HG03066 (cell line): ENCODE measurements around the gene CARMIL1.
"Not testable (repeated sequence)": the region's sequence is repeated elsewhere in the genome, so short reads cannot be mapped to it uniquely, and the experiment has no call there.

Source experiments
- ATAC-seq: cut with Tn5 transposase; IDR thresholded peaks from one replicate; pipeline ENCODE4 v1.9.1; 2021; ENCODE audit warnings: low read depth; ENCODE audit not compliant: unreplicated experiment

CARMIL1 gene

DNA sequence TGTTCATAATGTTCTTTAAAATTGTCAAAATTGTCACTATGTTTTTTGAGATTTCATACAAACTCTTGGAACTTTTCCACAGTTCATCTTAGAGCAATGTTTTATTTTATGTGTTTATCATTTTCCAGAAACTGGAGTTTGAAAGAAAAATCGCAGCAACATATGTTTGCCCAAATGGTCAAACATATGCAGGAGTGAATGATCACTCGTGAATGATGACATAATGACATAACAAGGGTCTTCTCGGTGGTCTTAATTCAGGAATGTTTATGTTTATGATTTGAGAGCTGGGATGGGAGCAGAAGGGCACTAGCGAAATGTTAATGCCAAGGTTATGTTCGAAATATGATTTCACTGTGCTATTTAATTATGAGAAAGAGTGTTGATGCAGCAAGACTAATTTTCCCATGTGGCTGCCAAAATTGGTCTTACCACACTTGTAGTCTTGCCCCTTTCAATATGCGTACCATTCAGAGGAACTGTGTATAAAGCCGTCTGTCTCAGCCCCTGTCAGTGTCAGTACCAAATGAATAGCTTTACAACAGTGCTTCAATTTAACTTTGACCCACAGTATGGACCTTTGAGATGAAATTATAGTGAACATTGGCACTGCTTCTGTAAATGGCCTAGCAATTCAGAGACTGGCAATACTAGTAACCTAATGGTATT lies 152.3 kb downstream of the CARMIL1 start:
- ATAC-seq, result no peak

GRCh38 chr6:25431975-25432307 lies 152.8 kb downstream of the CARMIL1 start:
- no peak for ATAC-seq

DNA sequence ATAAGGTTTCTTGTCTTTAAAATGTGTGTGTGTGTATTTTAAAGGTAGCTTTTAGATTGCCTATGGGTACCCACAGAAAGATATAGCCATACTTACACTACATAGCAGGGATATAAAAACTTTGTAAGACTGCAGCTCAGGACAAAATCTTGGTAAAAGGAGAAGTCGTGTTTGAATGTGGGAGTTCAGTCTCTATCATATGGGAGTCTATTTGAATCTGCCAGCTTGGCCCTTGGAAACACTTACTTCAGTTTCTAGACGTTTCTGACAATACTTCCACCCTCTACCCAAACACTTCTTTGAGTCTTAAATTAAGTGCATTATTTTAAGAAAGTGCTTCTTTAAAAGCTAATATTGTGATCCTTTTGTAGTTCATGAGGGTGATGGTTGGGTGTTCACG lies 155.7 kb downstream of the CARMIL1 start:
- ATAC-seq, result no peak

- ATAC-seq, result no peak
Observed at GRCh38 chr6:25435416-25435985, 156.3 kb downstream of the CARMIL1 start.

GRCh38 chr6:25436760-25437159 lies 157.6 kb downstream of the CARMIL1 start:
- no peak for ATAC-seq

- no peak for ATAC-seq
Observed at GRCh38 chr6:25439368-25439767, 160.2 kb downstream of the CARMIL1 start.

DNA sequence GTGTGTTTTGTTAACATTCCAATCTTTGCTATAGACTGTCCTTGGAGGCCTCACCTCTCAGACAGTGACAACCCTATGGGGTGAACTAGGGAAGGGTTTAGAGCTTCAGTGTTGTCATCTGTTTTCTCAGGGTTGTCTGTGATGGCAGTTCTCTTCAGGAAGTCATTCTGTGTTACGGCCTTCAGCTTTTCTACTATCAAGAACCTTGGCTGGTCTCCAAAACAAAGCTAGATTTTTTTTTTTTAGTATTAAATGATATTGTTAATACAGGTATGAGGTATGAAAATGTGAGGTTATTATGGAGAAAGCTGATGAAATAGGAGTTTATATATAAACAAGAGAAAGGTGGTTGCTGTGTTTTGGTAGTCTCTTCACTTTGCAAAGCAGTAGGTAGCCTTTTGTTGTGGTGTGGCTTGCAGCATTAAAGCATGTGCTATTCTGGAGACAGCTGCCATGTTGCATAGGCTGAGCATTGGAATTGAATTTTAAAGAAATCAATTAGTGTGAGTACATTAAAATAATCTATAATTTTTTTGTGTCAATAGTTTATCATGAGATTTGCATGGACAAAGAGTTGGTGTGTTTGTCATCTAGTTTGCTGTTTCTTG lies 162.6 kb downstream of the CARMIL1 start:
- no peak for ATAC-seq

GRCh38 chr6:25442898-25443297 lies 163.7 kb downstream of the CARMIL1 start:
- ATAC-seq, result no peak

DNA sequence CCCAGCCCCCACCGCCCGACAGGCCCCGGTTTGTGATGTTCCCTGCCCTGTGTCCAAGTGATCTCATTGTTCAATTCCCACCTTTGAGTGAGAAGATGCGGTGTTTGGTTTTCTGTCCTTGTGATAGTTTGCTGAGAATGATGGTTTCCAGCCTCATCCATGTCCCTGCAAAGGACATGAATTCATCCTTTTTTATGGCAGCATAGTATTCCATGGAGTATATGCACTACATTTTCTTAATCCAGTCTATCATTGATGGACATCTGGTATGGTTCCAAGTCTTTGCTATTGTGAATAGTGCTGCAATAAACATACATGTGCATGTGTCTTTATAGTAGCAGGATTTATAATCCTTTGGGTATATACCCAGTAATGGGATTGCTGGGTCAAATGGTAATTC lies 165.3 kb downstream of the CARMIL1 start:
- ATAC-seq, result not testable (repeated sequence)

DNA sequence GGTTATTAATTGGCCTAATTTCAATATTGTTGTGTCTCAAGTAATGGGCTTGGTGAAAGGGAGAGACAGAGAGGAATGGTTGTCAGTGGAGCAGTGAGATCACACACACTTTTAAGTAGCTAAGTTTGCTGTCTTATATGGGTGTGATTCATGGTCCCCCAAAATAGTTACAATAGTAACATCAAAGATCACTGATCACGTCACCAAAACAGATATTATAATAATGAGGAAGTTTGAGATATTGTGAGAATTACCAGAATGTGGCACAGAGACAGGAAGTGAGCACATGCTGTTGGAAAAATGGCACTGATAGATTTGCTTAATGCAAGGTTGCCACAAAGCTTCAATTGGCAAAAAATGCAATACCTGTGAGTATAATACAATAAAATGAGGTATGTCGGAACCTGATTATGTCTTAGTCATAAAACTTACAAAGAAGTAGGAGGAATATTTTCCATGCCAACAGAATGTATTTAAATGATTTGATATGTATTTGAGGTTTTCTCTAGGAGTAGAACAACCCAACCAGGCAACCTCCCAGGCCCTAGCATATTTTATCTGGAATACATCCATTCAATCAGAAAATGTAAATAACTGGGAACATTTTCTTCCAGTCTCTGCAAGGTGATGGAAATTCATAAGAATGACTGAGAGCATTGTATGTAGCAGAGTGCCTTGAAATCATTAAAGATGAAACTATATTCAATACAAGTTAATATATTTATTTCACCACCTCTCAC lies 167.8 kb downstream of the CARMIL1 start:
- ATAC-seq, result no peak

GRCh38 chr6:25447570-25447929 lies 168.4 kb downstream of the CARMIL1 start:
- ATAC-seq, result no peak

GRCh38 chr6:25448965-25449538 lies 169.9 kb downstream of the CARMIL1 start:
- no peak for ATAC-seq

DNA sequence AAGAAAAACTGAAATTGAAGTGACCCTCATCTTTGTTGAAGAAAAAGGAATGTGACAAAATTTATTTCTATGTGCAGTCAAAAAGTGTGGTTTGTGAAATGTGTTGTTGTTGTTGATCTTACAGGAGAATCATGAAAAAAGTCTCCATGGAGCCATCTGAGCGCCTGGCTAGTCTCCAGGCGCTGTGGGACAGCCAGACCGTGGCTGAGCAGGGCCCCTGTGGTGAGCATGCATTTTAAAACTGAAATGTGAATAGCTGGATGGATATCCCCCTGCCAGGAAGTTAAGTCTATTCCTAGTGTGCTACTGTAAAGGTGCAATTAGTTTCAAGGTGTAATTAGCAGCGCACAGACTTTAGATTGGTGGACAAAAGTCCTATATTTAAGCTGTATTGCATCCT lies 170.6 kb downstream of the CARMIL1 start:
- ATAC-seq, result no peak

DNA sequence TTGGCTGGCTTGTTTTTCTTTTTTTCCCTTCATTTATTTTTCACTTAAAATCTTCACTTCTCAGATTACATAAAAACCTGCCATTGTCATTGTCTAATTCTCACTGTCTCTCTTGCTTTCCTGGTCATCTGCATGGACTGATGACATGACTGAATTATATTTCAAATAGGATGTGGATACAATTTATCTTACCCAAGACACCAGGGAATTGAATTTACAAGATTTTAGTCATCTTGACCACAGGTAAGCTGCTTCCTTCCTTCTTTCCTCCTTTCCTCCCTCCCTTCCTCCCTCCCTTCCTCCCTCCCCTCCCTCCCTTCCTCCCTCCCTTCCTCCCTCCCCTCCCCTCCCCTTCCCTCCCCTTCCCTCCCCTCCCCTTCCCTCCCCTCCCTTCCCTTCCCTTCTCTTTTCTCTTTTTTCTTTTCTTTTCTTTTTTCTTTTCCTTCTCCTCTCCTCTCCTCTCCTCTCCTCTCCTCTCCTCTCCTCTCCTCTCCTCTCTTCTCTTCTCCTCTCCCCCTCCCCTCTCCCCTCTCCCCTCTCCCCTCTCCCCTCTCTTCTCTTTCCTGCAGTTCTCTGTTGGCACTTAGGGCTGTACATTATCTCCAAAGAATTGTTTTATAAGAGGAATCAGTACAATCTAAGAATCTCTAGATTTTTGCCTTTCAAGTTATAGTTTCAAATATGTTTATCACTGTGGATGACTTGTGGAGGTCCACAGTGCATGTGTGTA lies 171.5 kb downstream of the CARMIL1 start:
- ATAC-seq, result no peak

DNA sequence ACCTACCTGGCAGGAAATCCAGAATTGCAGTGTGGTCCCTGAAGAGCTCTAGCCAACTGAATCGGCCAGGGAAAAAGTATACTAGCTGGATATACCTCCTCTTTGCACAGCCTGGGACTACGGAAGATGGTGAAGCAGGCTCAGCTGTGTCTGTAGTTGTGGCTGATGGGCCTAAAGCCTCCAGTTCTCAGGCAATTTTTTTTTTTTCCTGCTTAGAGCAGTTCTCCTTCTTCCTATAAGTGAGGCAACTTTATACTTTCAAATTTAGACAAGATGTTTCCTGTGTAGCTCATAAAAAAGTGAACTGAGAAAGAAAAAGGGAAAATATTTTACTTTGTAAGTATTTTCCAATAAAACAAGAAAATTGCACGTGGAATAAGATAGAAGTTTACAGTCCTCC lies 172.9 kb downstream of the CARMIL1 start:
- no peak for ATAC-seq

DNA sequence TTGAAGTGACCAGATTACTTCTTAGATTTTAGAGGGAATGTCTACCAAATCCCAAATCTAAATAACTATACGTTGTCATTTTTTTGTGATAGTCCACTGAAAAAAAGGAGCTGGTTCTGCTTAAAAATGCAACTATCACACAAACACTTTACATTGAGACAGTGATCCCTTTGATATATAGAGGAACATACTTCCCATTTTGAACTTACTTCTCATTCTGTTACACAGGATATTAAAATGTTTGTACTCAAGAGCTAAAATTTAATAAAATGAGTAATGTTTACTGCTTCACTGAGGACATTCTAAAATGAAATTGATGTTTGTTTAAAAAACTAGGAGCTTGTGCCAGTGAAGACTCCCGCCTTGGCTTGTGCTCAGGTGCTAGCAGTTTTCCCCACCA lies 174.1 kb downstream of the CARMIL1 start:
- no peak for ATAC-seq

GRCh38 chr6:25454136-25454535 lies 175.0 kb downstream of the CARMIL1 start:
- no peak for ATAC-seq

DNA sequence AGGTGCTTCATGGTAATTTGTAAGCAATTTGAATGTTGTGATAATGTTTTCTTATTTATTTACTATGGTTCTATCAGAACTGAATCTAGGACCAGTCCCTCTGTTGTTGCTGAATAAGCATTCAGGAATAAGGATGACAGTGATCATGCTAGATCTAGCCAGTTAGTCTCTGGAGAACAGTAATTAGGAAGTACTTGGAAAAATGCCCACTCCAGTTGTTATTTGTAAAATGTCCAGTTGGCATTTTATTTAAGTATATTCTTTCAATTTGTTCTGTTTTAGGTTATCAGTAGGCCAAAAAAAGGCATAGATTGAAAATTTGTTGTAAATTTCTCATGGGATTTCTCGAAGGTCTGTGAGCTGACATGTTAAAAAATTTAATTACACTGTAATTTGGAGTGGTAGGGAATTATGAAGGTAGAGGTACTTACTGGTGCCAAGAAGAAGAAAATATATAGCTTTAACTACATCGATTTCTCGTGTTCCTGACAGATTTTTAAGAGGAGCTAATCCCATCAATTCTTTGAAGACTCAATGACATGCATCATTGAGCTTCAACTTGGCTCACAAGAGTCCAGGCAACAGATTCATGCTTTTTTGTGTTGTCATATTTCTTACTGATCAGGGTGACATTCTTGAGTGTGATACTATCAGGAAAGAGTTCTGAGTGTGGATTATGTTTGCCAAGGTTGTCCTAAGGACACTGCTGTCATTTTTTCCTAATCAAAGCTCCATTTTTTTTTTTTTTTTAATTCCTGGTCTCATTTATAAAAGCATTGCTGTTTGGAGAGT lies 177.3 kb downstream of the CARMIL1 start:
- no peak for ATAC-seq

DNA sequence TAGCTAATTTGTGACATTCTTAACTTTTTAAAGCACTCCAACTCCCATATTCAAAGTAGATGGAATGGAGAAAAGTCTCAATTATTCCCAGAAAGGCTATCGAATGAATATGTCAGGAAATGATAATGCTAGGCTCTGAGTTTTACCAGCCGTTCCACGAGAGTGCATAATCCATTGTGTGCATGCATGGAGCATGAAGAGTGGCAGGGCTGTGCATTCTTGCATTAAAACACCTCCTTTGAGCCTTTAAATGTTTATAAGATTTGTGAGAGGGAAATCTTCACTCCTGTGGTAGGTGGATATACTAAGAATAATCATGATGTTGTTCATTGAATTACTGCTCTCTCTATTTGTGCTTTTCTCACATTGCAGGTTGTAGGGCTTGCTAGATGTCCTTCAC lies 178.3 kb downstream of the CARMIL1 start:
- no peak for ATAC-seq

GRCh38 chr6:25458485-25458884 lies 179.3 kb downstream of the CARMIL1 start:
- ATAC-seq, result no peak
